SU-DHL-6 (cell line): ENCODE measurements around the gene ATXN8OS.

Source experiments
- CTCF ChIP-seq: fragments of 200-600 bp; sonication (generic); IDR thresholded peaks from one replicate; pipeline ENCODE4 v1.5.1; 2017; ENCODE audit warnings: antibody characterized with exemption, mild to moderate bottlenecking, low read length, moderate library complexity; ENCODE audit not compliant: insufficient read depth, poor library complexity, severe bottlenecking
- EZH2phosphoT487 ChIP-seq: fragments of 200-600 bp; sonication (generic), shearing (Covaris generic); conservative IDR thresholded peaks from 2 replicates; pipeline ENCODE4 v1.6.1; 2018; ENCODE audit warnings: mild to moderate bottlenecking, antibody characterized with exemption, low read length, moderate library complexity, mixed read lengths

DNA sequence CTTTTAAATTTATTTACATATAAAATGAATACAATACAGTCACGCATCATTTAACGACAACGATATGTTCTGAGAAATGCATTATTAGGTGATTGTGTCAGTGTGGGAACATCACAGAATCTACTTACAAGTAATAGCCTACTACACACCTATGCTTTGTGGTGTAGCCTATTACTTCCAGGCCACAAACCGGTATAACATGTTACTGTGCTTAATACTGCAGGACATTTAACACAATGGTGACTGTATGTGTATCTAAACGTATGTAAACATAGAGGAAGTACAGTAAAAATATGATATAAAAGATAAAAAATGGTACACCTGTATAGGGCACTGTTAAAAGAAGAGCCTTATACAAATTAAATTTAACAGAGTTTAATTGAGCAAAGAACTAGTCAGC, 63.1 kb downstream of the ATXN8OS start:
- TF ChIP-seq CTCF (no peak), EZH2phosphoT487 (no peak)
